ES-I3 (cell line): ENCODE data around the gene LEKR1.
"Not testable (repeated sequence)": the region's sequence is repeated elsewhere in the genome, so short reads cannot be mapped to it uniquely, and the experiment has no call there.

ENCODE experiments used
- H3K36me3 ChIP-seq: 2 replicates; pipeline ENCODE4 v1.6.1; 2013; ENCODE audit warnings: mild to moderate bottlenecking, low read length, control low read depth, moderate library complexity; ENCODE audit not compliant: insufficient read depth
- H3K4me1 ChIP-seq: 2 replicates; pipeline ENCODE4 v1.6.1; 2013; ENCODE audit warnings: mild to moderate bottlenecking, control low read depth, low read length; ENCODE audit not compliant: insufficient read depth
- H3K9ac ChIP-seq: 2 replicates; pipeline ENCODE4 v1.6.1; 2013; ENCODE audit warnings: low read depth, mild to moderate bottlenecking, low read length, moderate library complexity
- H3K9me3 ChIP-seq: 2 replicates; pipeline ENCODE4 v1.6.1; 2013; ENCODE audit warnings: mild to moderate bottlenecking, low read length, moderate library complexity; ENCODE audit not compliant: control insufficient read depth, insufficient read depth

The LEKR1 gene

DNA sequence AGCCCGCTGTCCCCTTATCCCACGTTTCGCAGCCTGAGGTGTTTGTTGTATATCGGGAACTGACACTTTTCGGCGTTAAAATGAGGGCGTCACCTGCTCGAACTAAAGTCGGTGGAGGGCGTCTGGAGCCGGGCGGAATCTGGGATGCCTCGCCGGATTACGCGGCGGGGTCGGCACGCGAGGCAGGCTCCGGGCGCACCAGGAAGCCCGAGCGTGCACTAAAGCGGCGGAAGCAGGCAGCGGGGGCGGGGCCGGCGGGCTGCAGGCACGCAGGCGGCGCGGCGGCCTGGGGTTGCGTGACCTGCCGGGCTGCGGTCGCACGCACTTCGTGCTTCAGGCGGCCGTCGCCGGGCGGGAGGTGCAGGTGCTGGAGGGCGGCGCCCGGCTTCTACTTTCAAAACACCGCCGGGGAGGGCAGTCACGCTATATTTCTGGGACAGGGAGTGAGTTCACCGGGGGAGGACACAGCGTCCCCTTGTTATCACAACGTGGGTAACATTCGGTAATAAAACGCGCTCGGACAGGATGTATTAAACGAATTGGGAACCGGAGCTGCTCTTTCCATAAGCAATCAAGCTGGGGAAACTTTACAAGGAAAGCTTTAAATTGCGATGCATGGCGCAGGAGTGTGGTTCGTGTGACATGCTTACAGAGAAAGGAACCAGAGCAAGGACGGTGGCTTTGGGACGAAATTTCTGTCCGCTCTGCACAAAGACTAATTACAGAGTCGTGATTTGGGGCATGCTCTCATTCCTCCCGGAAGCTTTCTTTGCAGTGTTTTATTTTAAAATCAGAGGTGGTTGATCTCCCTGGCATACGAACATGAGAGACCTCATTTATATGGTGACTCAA is 9.1 kb upstream of the LEKR1 start:
- Histone ChIP-seq H3K36me3 (no peaks in the 10 kb centered on the region), H3K9ac (peak overlapping the region; percentile 43; the same call in 1 of the 2 replicates), H3K4me1 (no peaks in the 10 kb centered on the region), H3K9me3 (no peaks in the 10 kb centered on the region)

DNA sequence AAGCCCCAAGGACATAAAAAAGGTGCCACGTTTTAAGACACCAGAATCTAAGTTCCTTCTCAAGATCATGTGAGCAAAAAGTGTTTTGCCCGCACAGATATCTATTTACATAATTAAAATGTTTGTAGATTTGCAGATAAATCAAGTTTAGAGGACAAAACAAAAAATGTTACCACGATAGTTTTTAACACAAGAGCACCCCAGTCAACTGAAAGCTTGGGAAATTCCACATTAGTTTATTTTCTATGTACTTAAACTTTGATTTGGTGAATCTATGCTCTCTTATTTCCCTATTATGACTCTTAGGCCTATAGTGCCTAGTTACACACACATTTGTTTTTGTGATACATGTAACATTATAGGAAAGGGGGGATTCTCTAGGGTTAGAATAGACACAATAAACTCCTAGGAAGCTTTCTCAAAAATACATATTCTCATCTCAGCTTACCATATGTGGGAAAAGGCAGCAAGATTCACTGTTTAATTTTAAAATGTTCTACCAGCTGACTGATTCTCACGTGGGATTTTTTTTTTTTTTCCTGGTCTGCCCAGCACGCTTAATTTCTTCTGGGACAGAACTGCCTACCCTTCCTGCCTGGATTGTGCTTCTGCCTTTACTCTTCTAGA is 8.4 kb upstream of the LEKR1 start:
- H3K9ac ChIP-seq, result peak overlapping the region; percentile 43; the same call in 1 of the 2 replicates
- no peaks in the 10 kb centered on the region for H3K4me1 ChIP-seq

DNA sequence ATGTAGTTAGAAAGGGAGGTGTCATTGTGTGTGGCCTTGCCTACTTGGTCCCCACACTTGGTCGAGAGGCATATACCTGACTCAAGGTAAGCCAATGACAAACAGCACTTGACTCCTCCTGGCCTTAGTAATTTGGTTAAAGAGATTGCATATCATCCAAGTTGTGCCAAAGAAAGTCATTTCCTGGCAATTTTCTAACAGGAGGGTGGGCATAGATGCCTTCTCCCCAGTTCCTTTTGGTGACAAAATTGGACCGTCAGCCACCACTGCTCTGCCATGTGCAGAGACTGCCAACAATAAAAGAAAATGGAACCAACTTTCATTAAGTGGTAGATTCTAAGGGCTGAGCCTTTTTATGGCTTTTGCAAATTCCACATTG is 7.9 kb upstream of the LEKR1 start:
- H3K9me3 ChIP-seq, result no peaks in the 10 kb centered on the region
- H3K4me1 ChIP-seq, result no peaks in the 10 kb centered on the region
- H3K9ac ChIP-seq, result no peak overlapping the region
- no peaks in the 10 kb centered on the region for H3K36me3 ChIP-seq

More for the DNA sequence above, 8.4 kb upstream of the LEKR1 start:
- H3K36me3 ChIP-seq, result no peaks in the 10 kb centered on the region
- no peaks in the 10 kb centered on the region for H3K9me3 ChIP-seq

DNA sequence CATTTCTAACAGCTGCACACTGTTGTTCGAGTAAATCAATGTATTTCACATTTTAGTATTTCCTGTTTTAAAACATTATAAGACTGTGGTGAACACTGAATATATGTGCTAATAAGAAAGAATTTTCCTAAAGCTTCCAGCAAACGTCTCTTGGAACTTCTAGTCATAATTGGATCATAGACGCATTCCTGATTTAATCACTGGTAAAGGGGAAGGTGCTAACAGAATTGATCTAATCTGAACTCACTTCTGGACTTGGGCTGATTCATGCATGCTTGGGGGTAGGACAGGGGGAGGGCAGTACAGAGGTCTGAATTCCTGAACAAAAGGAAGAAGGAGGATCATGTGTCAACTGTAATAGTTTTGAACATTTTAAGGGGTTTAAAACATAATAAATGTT is 7.3 kb upstream of the LEKR1 start:
- H3K36me3 ChIP-seq, result no peaks in the 10 kb centered on the region
- H3K9me3 ChIP-seq, result no peaks in the 10 kb centered on the region
- no peaks in the 10 kb centered on the region for H3K4me1 ChIP-seq
- no peak overlapping the region for H3K9ac ChIP-seq

DNA sequence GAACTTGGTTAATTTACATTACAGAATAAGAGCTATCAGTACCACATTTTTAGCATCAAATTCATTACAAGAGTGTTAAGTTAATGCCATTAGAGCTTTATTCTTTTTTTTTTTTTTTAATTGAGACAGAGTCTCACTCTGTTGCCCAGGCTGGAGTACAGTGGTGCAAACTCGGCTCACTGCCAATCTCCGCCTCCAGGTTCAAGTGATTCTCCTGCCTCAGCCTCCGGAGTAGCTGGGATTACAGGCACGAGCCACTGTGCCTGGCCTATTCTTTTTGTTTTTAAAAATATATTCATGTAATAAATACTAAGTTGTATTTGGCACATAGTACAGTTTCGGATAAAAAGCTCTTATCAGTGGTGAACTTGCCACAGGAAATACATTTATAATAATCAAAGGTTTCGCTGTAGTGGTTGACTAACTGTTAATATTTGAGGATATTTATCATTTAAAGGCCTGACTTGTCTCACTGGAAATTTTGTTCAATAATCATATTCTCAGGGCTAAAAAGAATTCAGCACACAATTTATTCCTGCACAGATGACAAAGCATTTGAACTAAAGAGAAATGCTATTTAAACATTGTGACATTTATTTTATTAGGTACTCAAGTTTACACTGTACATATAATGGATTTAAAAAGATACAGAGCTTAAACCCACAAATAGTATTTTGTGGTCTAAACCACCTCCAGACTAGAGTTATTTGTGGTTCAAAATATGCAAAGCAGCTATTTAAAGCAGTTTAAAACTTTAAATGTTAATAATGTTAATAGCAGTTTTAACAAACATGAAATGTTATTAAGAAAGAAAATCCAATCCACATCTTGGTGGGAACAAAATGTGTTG is 6.1 kb upstream of the LEKR1 start:
- Histone ChIP-seq H3K4me1 (no peaks in the 10 kb centered on the region), H3K9me3 (no peaks in the 10 kb centered on the region), H3K9ac (no peak overlapping the region), H3K36me3 (no peaks in the 10 kb centered on the region)

DNA sequence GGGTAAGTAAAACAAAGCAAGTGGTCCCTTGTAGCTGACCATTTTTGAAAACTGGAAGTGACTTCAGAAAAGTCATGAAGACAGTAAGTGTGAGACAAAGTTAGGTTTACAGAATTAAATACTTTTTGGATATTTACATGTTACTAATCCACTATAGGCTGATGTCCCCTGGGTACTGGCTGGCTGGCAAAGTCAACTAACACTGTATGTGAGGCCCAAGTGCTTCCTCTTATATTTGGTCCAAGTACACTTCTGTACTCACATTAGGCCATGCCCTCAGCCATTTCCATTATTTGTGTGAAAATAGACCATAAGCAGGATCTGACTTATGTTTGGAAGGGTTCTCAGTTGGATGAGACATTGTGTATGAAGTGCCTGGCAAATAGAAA is 5.5 kb upstream of the LEKR1 start:
- H3K4me1 ChIP-seq, result no peaks in the 10 kb centered on the region
- no peaks in the 10 kb centered on the region for H3K9me3 ChIP-seq
- no peak overlapping the region for H3K9ac ChIP-seq
- H3K36me3 ChIP-seq, result no peaks in the 10 kb centered on the region

DNA sequence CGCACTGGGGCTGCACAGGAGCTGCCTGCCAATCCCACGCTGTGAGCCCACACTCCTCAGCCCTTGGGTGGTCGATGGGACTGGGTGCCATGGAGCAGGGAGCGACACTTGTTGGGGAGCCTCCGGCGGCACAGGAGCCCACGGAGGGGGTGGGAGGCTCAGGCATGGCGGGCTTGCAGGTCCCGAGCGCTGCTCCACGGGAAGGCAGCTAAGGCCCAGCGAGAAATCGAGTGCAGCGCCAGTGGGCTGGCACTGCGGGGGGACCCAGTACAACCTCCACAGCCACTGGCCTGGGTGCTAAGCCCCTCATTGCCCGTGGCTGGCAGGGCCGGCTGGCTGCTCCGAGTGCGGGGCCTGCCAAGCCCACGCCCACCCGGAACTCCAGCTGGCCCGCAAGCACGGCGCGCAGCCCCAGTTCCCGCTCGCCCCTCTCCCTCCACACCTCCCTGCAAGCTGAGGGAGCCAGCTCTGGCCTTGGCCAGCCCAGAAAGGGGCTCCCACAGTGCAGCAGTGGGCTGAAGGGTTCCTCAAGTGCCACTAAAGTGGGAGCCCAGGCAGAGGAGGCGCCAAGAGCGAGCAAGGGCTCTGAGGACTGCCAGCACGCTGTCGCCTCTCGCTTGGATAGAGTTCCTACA is 3.4 kb upstream of the LEKR1 start:
- not testable (repeated sequence) for H3K9ac ChIP-seq, H3K9me3 ChIP-seq, H3K36me3 ChIP-seq, H3K4me1 ChIP-seq

DNA sequence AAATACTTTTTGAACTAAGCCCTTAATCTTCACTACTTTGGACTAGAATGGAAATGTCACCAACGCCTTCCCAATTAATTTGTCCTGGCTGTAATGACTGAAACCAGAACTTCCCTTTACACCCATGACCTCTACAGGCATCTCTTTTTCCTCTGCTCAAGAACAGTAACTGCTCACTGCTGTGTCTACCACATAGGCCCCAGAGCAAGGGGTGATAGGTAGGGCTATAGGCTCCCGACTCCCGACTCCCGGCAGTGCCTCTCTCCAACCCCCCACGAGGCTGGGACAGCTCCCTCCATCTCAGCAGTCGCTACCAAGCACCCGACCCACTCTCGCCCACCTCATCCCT is 384 bp upstream of the LEKR1 start:
- H3K9ac ChIP-seq, result peak overlapping the region; percentile 58
- no peaks in the 10 kb centered on the region for H3K9me3 ChIP-seq

DNA sequence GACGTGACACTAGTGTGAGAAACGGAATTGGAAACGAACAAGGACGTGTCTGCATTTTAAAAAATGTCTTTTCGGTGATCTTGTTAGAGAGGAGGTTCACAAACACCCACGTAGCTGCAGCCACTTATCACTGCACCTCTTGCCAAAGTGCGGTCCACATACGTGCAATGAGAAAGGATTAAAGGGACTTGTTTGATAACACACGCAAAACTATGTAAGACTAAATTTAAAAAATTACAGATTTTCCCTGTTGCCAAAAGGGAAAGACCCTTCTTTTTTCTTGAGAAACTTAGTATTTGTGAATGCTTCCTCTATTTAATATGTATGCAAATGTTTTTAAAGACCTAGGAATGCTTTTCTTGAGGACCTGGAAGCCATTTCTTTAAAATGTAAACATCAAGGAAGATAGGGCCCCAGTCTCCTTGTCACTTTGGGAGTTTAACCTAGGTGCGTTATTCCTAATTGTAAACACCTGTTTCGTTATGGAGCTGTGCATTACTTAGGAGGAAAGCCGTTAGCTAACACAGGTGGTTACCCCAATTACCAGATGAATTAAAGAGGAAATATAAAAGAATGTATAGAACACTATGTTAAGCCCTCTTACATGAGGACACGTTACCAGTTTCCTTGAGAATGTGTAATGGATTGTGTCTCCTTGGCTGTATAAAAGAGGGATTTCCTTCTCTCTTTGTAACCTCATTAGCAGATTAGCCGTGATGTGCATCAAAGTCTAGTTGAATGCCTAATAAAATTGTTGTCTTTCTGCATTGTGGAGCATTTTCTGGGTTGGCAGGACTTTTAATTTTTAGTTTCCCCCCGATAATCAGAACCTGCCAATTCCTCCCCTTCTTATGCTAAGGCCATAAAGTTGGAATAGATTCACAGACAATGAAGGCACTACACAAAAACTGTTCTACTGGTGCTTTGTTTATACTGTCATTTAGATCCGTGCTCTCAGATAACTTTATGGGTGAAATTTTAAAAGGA is 1.0 kb downstream of the LEKR1 start:
- peaks cover 9% of the 10 kb centered on the region; the same call in 1 of the 2 replicates for H3K4me1 ChIP-seq
- H3K36me3 ChIP-seq, result no peaks in the 10 kb centered on the region
- no peaks in the 10 kb centered on the region for H3K9me3 ChIP-seq
- peak overlapping the region; percentile 58 for H3K9ac ChIP-seq

More for the DNA sequence above, 384 bp upstream of the LEKR1 start:
- Histone ChIP-seq H3K36me3 (no peaks in the 10 kb centered on the region), H3K4me1 (0 out of 2 replicates have a peak, but pooled peaks cover 4% of the 10 kb centered on the region)

DNA sequence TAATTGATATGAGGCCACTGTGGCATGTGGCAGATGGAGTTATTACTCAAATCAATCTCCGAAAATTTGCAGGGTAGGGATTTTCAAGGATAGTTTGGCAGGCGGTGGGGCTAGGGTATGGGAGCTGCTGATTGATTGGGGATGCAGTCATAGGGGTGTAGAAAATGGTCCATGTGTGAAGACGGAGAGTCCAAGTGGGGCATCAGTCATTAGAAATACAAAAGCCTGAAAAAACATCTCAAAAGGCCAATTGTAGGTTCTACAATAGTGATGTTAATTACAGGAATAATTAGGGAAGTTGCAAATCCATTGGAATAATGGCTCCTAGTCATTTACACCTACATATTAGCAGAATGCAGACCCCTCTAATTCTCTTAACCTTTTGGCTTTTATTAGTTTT is 4.9 kb downstream of the LEKR1 start:
- Histone ChIP-seq H3K4me1 (peaks cover 9% of the 10 kb centered on the region; the same call in 1 of the 2 replicates), H3K9ac (no peak overlapping the region), H3K9me3 (no peaks in the 10 kb centered on the region), H3K36me3 (no peaks in the 10 kb centered on the region)

DNA sequence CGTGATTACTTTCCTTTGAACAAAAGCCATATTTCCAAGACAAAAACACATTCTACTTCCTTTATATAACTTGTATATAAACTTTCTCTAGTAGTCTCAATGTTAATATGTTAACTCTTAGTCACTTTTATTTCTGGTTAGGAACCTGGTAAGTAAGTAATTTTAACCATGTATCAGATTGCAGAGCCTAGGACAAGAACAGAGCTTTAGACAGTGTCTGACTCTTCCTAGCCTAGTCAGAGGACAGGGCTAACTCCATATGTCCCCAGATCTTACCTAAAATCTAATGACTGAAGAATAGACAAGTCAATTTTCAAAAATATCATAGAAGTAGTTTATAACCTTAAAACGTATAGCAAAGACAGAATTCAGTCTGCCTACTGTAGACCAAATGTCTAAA is 8.3 kb downstream of the LEKR1 start:
- no peak overlapping the region for H3K9ac ChIP-seq

DNA sequence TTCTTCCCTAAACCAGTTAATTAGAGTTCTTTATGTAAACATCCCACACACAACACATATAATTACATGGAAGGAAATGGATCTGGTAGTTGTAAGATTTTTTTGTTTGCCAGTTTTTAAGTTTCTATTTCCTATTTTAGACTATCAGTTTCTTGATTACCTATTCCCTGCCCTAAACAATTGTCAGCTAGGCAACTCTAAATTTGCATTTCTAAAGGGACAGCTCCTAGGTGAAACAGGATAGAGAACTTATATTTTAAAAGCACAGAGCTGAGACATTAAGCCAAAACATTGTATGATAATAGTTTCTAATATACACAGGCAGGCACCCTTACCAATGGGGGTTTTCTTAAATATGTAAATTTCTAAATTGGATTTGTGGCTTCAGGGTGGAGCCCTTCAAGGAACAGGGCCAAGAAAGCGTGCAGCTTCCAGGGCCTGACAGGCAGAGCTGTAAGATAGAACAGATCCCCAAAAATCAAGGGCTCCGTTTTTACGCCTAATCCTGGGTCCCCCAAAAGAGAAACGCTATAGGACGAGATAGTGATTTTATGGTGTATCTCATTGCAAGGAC is 8.9 kb downstream of the LEKR1 start:
- no peak overlapping the region for H3K9ac ChIP-seq
- no peaks in the 10 kb centered on the region for H3K9me3 ChIP-seq
- H3K36me3 ChIP-seq, result no peaks in the 10 kb centered on the region
- peaks cover 9% of the 10 kb centered on the region; the same call in 1 of the 2 replicates for H3K4me1 ChIP-seq

More for the DNA sequence above, 8.3 kb downstream of the LEKR1 start:
- no peaks in the 10 kb centered on the region for H3K9me3 ChIP-seq
- H3K36me3 ChIP-seq, result no peaks in the 10 kb centered on the region
- peaks cover 9% of the 10 kb centered on the region; the same call in 1 of the 2 replicates for H3K4me1 ChIP-seq

DNA sequence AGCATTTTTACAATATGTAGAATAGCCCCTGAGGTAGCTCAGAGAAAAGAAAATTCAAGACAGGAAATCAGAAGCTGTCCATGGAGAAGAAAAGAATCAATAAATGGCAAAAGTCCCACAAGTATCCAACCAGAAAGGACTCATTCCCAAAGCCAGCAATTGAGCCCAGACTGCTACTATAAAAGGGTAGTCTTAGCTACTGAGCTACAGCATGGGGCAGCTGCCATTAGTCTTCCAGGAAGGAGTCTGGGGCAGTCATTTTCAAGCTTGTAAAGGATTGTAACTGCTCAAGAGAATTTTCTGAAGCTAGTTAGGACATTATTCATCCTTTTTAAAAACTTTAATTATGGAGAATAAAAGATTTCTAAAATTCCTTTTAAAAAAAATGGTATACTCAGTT is 10.5 kb downstream of the LEKR1 start:
- Histone ChIP-seq H3K4me1 (peaks cover 3% of the 10 kb centered on the region; the same call in 1 of the 2 replicates), H3K36me3 (no peaks in the 10 kb centered on the region), H3K9ac (no peak overlapping the region), H3K9me3 (no peaks in the 10 kb centered on the region)
